ENCODE data around the gene RBM10.

Gene RBM10

DNA sequence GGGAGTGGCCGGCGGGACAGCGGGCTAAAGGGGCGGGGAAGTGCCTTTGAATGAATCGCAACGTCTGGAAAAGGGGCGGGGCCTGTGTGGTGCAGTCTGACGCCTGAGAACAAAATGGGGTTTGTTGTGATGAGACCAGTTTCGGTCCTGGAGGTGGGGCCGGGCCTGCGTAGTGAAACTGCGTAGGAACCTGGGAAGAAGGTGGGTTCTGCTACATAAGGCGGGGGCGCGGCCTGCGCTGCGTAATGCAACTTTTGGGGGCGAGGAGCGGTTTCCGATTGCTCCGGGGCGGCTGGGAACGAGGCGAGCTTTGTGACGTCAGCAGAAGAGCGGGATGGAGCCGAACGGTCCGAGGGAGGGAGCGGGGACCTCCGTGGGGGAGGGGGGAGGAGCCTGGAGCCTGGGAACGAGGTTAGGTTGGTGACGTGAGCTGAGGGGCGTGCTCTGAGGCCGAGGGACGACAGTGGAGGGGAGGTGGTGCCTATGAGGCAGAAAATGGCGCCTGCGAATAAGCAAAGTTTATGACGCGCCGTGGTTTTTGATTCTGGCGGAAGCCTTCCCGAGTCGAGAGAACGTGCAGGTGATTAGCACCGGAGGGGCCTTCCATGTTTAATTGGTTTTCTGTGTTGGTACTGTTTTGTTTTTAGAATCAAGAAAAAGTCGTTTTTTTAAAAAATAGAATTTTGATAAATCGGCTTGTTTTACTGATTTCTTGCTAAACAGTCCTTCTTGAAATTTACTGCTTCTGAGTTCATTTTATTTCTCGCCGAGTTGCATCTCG lies 88.5 kb downstream of the RBM10 start:
- TF ChIP-seq GATA3 (IDR thresholded peaks at IDR 0.05; ENCODE audit: low read depth, low read length) (no peak), GATA2 (IDR thresholded peaks at IDR 0.05; ENCODE audit: low read depth, low read length) (no peak)

DNA sequence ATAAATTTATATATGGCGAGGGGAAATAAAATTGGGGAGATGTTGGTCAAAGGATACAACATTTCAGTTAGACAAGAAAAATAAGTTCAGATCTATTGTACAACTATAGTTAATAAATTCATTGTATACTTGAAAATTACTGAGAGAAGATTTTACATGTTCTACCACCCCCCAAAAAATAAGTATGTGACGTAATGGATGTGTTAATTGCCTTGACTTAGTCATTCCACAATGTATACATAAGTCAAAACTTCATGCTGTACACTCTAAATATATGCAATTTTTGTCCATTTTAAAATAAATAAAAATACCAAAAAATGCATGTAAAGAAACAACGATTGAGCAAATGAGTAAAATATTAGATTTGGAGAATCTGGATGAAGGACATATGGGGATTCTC lies 89.6 kb downstream of the RBM10 start:
- no peak for TF ChIP-seq GATA3 (IDR thresholded peaks at IDR 0.05; ENCODE audit: low read depth, low read length)
- no peak for TF ChIP-seq GATA2 (IDR thresholded peaks at IDR 0.05; ENCODE audit: low read depth, low read length)

DNA sequence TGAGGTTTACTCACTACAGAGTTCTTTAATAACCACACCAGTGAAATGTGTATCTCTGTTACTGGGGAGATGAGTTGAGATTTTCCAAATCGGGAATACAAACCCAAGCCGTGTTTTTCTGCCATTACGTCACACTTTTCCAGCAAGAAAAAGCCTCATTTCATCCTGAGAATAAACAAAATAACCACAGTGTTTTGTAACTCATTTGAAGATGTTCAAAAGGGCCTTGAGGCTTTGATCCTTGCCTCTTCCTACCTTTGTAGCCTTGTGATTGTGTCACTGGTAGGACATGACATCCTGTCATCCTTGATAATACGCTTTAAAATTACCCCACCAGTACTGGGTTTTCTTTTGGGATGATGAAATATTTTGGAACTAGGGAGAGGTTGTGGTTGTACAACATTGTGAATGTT lies 90.7 kb downstream of the RBM10 start:
- TF ChIP-seq GATA3 (IDR thresholded peaks at IDR 0.05; ENCODE audit: low read depth, low read length): no peak
- no peak for TF ChIP-seq GATA2 (IDR thresholded peaks at IDR 0.05; ENCODE audit: low read depth, low read length)

Data from SH-SY5Y (cell line).